GM19463 (cell line): Measurements from ENCODE around the gene ITIH2.
"Not testable (repeated sequence)": the region's sequence is repeated elsewhere in the genome, so short reads cannot be mapped to it uniquely, and the experiment has no call there.

Experiments
- ATAC-seq: cut with Tn5 transposase; IDR thresholded peaks from one replicate; pipeline ENCODE4 v1.9.1; 2021; ENCODE audit warnings: mild to moderate bottlenecking, moderate library complexity; ENCODE audit not compliant: unreplicated experiment

Gene ITIH2

DNA sequence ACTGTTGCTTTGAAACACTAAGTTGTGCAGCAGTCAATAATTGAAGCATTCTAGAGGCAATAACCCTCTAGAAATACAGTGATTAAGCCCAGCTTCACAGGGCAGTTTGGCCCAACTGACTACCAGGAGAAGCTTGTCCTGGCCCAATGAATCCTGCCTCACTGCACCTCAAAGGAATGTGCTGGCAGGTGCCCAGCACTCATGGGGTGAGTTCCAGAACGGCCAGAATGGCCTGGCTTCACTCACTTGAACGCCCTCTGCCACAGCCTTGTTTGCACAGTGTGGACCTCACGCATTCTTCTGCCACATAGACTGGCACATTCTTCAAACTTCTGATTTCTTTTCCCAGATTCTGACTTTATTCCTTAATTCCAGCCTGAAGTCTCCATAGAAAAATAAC, 6.6 kb upstream of the ITIH2 start:
- ATAC-seq = no peak

DNA sequence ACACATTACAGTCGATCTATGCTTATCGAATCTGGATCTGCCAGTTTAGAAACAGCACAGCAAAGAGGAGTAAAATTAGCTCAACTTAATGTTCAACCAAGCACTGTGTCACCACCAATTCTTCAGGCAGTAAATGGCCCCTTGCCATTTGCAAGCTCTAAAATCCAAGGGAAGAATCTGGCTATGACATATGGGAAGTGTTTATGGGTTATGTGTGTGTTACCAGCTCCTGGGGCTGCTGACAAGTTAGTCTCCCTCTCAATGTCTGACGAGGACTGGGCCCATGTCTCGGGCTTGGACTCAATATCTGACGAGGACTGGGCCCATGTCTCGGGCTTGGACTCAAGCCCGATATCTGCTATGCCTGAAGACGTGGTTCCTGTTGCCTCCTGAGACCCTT, 5.7 kb upstream of the ITIH2 start:
- no peak for ATAC-seq

GRCh38 chr10:7700577-7701125, 2.5 kb upstream of the ITIH2 start:
- ATAC-seq = no peak

GRCh38 chr10:7701158-7701742, 1.9 kb upstream of the ITIH2 start:
- ATAC-seq = no peak

DNA sequence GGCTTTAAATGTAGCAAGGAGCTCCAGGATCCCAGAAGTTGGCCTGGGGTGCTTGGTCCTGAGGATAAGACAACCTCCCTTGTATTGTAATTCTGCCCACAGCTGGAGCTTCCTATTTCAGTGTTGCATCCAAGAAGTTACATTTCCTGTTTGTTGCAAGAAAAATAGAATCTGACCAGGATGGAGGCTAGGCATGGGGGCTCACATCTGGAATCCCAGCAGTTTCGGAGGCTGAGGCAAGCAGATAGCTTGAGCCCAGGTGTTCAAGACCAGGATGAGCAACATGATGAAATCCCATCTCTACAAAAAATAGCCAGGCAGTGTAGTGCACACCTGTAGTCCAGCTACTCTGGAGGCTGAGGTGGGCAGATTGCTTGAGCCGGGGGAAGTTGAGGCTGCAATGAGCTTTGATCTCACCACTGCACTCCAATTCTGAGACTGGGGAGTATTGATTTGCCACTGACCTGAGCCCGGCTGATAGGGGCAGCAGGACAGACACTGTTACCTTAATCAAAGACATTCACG, 766 bp upstream of the ITIH2 start:
- ATAC-seq = no peak

DNA sequence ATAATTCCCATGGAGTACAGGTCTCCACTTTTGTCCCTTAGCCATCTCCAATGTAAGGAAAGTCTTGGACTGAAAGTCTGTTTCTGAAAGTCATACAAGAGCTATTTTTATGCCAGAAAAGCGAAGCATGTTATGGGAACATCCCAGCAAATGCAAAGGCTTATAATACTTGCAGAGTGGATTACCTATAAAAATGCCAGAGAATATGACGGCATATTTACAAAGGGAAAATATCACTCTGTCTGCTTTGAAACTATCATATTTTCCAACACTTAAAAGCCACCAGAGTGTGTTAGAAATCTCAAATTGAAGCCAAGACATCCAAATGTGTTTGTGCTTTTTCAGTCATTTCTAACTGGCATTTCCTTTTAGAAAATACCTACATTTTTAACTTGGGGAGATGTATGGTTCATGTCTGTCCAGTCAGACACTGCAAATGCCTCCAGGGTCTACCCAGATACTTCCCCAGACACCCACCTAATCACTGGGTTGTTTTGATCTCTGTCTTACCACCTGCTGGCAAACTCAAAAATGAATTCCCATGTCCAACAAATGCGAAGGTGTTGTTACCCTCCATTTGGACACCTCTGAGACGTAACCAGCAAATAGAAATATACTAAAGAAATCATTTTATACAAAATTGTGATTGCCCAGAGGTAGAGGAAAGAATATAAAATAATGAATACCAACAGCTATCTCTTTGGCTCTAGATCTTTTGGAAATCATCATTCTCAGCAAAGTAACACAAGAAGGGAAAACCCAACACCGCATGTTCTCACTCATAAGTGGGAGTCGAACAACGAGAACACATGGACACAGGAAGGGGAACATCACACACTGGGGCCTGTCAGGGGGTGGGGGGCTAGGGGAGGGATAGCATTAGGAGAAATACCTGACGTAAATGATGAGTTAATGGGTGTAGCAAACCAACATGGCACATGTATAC, 1.2 kb downstream of the ITIH2 start:
- ATAC-seq = no peak

DNA sequence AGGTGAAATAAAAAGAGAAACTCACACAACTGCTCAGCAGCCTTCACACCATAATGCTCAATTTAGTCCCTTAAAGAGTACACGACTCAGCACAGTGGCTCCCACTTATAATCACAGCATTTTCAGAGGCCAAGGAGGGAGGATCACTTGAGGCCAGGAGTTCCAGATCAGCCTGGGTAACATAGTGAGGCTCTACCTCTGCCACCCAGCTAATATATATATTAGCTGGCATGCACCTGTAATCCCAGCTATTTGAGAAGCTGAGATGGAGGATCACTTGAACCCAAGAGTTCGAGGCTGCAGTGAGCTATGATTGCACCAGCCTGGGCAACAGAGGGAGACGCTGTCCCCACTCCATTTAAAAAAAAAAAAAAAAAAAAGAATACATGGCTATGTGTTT, 2.2 kb downstream of the ITIH2 start:
- ATAC-seq = no peak

GRCh38 chr10:7706534-7707073, 3.5 kb downstream of the ITIH2 start:
- no peak for ATAC-seq

DNA sequence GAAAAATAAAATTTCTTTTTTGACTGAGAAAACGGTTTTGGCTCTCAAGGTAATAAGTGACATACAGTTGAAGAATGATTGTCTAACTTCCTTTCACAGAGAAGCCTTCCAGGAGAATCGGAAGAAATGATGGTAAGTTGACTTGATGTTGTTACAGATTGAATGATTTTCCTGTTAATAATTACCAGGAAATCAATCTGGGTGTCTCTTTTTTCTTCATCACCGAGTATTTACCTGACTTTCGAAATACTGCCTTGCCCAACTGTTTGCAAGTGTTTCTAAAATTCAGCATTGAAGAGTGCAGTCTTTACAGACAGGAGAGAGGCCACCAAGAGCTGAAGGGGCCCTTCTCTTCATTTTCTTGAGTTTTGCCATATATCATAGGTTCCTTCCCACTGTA, 4.0 kb downstream of the ITIH2 start:
- no peak for ATAC-seq

DNA sequence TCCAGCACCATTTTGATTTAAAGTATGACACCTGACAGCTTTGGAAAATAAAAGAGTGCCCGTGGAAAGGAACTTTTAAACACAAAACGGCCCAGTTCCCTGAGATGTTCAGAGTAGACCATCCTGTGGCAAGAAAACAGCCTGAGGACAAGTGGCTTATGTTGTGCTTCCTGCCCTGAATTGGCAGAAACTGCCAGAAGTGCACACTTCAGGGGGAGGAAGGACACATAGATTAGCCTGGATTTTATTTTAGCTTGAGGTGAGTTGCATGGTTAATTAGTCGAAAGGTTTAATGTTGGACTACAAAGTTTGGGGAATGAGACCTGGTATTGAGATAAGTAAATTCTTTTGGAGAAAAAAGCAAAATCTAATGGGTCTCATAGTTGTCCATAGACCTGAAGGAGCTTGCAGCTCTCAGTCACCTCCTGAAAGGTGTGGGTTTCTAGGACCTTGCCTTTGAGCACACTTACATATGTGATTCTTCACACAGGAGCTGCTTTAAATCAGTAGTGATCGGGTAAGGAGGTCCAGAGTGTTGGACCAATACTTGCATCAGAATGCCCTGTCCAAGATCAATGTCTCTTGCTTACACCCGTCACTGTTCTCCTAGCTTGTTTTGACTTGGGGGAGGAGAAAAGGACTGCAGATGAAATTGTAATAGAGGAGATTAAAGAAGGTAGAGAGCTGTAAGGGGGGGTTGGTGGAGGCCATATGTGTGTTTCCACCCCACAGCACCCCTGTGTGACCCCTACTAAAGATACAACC, 4.9 kb downstream of the ITIH2 start:
- no peak for ATAC-seq

GRCh38 chr10:7708832-7709231, 5.7 kb downstream of the ITIH2 start:
- ATAC-seq = no peak

- no peak for ATAC-seq
These were observed 7.3 kb downstream of the ITIH2 start for GRCh38 chr10:7710446-7710845.

GRCh38 chr10:7711075-7711474, 8.0 kb downstream of the ITIH2 start:
- ATAC-seq = not testable (repeated sequence)

- ATAC-seq = no peak
These were observed 12.4 kb downstream of the ITIH2 start for GRCh38 chr10:7715515-7715914.

GRCh38 chr10:7717767-7718166, 14.7 kb downstream of the ITIH2 start:
- no peak for ATAC-seq

DNA sequence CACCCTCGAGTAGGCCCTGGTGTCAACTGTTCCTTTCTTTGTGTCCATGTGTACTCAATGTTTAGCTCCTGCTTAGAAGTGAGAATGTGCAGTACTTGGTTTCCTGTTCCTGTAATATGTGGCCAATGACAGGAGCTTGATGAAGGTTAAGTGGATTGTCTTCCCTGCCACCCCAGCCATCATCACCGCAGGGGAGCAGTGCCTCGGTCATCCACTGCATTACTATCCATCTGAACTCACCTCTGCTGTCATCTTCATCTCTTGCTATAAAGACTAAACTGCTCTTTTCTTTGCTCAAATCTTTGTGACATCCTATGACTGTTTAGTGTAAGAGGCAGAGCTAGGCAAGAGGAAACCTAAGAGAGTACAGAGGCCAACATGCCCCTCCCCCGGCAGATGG, 15.6 kb downstream of the ITIH2 start:
- ATAC-seq = no peak

DNA sequence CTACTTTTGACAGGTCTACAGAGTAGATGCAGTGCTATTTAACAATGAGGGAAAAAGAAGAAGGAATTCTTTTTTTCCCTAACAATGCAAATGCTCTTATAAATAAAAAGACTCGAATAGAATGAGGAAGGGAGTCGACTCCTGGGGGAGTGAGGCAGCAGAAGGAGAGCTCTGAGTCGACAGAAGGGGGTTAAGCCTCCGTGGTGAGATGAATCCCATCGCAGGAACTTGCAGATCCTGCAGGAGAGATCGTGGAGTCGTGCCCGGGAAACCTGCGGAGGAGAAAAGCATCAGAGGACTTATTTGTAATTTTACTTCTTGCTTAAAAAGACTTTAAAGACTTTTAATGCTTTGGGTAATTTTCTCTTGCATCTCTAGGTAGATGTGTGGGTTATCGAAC, 17.4 kb downstream of the ITIH2 start:
- no peak for ATAC-seq

DNA sequence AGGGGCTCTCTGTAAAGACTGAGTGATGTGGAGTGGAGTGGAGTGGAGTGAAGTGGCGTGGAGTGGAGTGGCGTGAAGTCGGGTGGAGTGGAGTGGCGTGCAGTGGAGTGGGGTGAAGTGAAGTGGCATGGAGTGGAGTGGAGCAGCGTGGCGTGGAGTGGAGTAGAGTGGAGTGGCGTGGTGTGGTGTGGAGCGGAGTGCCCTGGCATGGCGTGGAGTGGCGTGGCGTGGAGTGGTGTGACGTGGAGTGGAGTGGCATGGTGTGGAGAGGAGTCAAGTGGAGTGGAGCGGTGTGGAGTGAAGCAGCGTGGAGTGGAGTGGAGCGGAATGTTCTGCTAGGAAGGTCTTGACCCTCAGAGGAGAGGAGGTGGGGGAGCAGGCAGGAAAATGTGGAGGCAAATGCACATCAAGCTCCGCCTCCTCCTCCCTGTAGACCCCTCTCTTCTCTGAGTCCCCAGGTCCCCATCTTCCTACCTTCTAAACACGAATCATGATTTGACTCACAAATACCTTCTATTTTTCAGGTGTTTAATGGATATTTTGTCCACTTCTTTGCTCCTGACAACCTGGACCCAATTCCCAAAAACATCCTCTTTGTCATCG, 19.9 kb downstream of the ITIH2 start:
- no peak for ATAC-seq

GRCh38 chr10:7734821-7735220, 31.7 kb downstream of the ITIH2 start:
- no peak for ATAC-seq
